OCI-LY1 (cell line): ENCODE results near the gene RNF114.

Experiments
- CTCF ChIP-seq: fragments of 200-600 bp; sonication (generic), shearing (Covaris generic); IDR thresholded peaks from 2 replicates; pipeline ENCODE4 v1.5.1; 2017; ENCODE audit warnings: mild to moderate bottlenecking, antibody characterized with exemption, low read length, moderate library complexity, mixed read lengths
- EZH2 ChIP-seq: fragments of 200-600 bp; sonication (generic), shearing (Covaris generic); IDR thresholded peaks from 2 replicates; pipeline ENCODE4 v1.8.0; 2017; ENCODE audit warnings: borderline replicate concordance, mixed run types, mild to moderate bottlenecking, antibody characterized with exemption, low read length, moderate library complexity, mixed read lengths

- no peak for TF ChIP-seq CTCF
- TF ChIP-seq EZH2, result no peak
These were observed 12.0 kb downstream of the RNF114 start for GRCh38 chr20:49948178-49948577.
